Measurements from ENCODE around the gene ABCG2.
"Not testable (repeated sequence)": the region's sequence is repeated elsewhere in the genome, so short reads cannot be mapped to it uniquely, and the experiment has no call there.

ABCG2 gene

GRCh38 chr4:88110826-88111225 is 47.6 kb downstream of the ABCG2 start:
- DNase-seq (ENCODE audit: low spot score) = no peak

GRCh38 chr4:88109123-88109881 is 49.1 kb downstream of the ABCG2 start:
- no peak for DNase-seq (ENCODE audit: low spot score)

- DNase-seq (ENCODE audit: low spot score) = no peak
These were observed 49.7 kb downstream of the ABCG2 start for GRCh38 chr4:88108747-88109122.

- DNase-seq (ENCODE audit: low spot score) = not testable (repeated sequence)
These were observed 50.4 kb downstream of the ABCG2 start for GRCh38 chr4:88108108-88108465.

- DNase-seq (ENCODE audit: low spot score) = peak; percentile 9
These were observed 50.9 kb downstream of the ABCG2 start for GRCh38 chr4:88107406-88108107.

GRCh38 chr4:88106205-88106604 is 52.2 kb downstream of the ABCG2 start:
- no peak for DNase-seq (ENCODE audit: low spot score)

- no peak for DNase-seq (ENCODE audit: low spot score)
These were observed 53.4 kb downstream of the ABCG2 start for GRCh38 chr4:88104902-88105610.

- no peak for DNase-seq (ENCODE audit: low spot score)
These were observed 56.4 kb downstream of the ABCG2 start for GRCh38 chr4:88102026-88102425.

GRCh38 chr4:88101165-88101564 is 57.3 kb downstream of the ABCG2 start:
- peak; percentile 61 for DNase-seq (ENCODE audit: low spot score)

- no peak for DNase-seq (ENCODE audit: low spot score)
These were observed 59.3 kb downstream of the ABCG2 start for GRCh38 chr4:88098993-88099752.

GRCh38 chr4:88097781-88098180 is 60.7 kb downstream of the ABCG2 start:
- DNase-seq (ENCODE audit: low spot score) = no peak

- no peak for DNase-seq (ENCODE audit: low spot score)
These were observed 61.1 kb downstream of the ABCG2 start for GRCh38 chr4:88097301-88097700.

GRCh38 chr4:88093874-88094273 is 64.6 kb downstream of the ABCG2 start:
- no peak for DNase-seq (ENCODE audit: low spot score)

- DNase-seq (ENCODE audit: low spot score) = no peak
These were observed 67.1 kb downstream of the ABCG2 start for GRCh38 chr4:88091378-88091777.

GRCh38 chr4:88090898-88091297 is 67.5 kb downstream of the ABCG2 start:
- DNase-seq (ENCODE audit: low spot score) = peak; percentile 23

- no peak for DNase-seq (ENCODE audit: low spot score)
These were observed 71.4 kb downstream of the ABCG2 start for GRCh38 chr4:88087004-88087403.

- no peak for DNase-seq (ENCODE audit: low spot score)
These were observed 77.8 kb downstream of the ABCG2 start for GRCh38 chr4:88080626-88081025.

GRCh38 chr4:88078579-88078978 is 79.9 kb downstream of the ABCG2 start:
- no peak for DNase-seq (ENCODE audit: low spot score)

GRCh38 chr4:88077911-88078524 is 80.4 kb downstream of the ABCG2 start:
- DNase-seq (ENCODE audit: low spot score) = no peak

- no peak for DNase-seq (ENCODE audit: low spot score)
These were observed 83.1 kb downstream of the ABCG2 start for GRCh38 chr4:88075336-88075735.

GRCh38 chr4:88070031-88070430 is 88.4 kb downstream of the ABCG2 start:
- DNase-seq (ENCODE audit: low spot score) = no peak

- no peak for DNase-seq (ENCODE audit: low spot score)
These were observed 94.0 kb downstream of the ABCG2 start for GRCh38 chr4:88064410-88064809.

Data from globus pallidus (tissue), 1 donor.